NT2/D1 (cell line): ENCODE results near the gene MPV17L.

ENCODE experiments used
- SUZ12 ChIP-seq: IDR thresholded peaks from 2 replicates; pipeline ENCODE4 v1.6.1; 2011; ENCODE audit not compliant: insufficient read length, insufficient read depth; ENCODE audit errors: extremely low read depth
- ZNF274 ChIP-seq: IDR thresholded peaks from 2 replicates; pipeline ENCODE4 v1.6.1; 2011; ENCODE audit warnings: mild to moderate bottlenecking, low read depth, low read length

DNA sequence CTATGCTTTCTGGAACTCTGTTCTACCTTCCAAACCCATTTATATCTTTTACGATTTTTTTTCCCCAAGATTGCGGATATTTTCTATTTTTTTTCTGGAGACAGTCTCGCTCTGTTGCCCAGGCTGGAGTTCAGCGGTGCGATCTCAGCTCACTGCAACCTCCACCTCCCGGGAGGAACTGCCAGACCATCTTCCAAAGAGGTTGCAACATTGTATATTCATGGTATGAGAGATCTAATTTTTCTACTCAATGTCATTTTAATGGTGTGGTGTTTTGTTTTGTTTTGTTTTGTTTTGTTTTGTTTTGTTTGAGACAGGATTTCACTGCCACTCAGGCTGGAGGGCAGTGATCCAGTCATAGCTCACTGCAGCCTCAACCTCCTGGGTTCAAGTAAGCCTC lies 30.3 kb downstream of the MPV17L start:
- TF ChIP-seq SUZ12 (no peak), ZNF274 (no peak)
